SIG-M5 treated with dmso at 0.1 percent for 504 hours (cell line): ENCODE measurements around the gene FOXRED1.
A peak's percentile ranks its signal among the peaks of the same experiment; 100 is the strongest.
"Not testable (repeated sequence)": the region's sequence is repeated elsewhere in the genome, so short reads cannot be mapped to it uniquely, and the experiment has no call there.

Experiments
- DNase-seq: peaks from one replicate; lab custom pipeline; 2025; ENCODE audit not compliant: unreplicated experiment; lab: John Stamatoyannopoulos, UW

The FOXRED1 gene

DNA sequence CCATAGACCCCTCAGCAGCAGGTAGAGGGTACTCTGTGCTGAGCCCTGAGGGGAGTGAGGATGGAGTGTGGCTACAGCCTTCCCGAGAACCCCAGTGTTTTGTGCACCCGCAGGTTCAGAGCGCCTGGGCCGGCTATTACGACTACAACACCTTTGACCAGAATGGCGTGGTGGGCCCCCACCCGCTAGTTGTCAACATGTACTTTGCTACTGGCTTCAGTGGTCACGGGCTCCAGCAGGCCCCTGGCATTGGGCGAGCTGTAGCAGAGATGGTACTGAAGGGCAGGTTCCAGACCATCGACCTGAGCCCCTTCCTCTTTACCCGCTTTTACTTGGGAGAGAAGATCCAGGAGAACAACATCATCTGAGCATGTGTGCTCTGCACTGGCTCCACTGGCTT lies 8.4 kb downstream of the FOXRED1 start:
- no peak for DNase-seq

DNA sequence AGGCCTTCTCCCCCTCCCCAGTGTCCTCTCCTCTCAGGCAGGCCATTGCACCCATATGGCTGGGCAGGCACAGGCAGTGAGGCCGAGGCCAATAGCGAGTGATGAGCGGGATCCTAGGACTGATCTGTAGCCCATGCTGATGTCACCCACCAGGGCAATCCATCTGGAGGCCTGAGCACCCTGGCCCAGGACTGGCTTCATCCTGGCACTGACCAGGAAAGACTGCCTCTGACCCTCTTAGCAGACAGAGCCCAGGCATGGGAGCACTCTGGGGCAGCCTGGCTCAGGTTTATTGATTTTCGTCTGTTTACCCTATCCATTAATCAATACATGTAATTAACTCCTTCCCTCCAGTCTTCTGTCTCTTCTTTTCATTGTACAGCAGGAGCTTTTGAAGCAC lies 8.8 kb downstream of the FOXRED1 start:
- DNase-seq = no peak

DNA sequence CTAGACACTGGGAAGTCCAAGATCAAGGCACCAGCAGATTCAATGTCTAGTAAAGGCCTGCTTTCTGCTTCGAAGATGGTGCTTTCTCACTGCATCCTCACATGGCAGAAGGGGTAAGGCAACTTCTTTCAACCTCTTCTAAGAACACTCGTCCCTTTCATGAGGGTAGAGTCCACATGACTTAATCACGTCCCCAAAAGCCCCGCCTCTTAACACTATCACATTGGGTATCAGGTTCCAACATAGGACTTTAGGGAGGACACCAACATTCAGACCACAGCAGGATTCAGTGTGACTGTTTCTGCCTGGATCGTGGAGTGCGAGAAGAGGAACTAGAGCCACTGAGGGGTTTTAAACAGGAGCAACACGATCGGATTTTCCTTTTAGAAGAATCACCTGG lies 10.2 kb downstream of the FOXRED1 start:
- DNase-seq = no peak

DNA sequence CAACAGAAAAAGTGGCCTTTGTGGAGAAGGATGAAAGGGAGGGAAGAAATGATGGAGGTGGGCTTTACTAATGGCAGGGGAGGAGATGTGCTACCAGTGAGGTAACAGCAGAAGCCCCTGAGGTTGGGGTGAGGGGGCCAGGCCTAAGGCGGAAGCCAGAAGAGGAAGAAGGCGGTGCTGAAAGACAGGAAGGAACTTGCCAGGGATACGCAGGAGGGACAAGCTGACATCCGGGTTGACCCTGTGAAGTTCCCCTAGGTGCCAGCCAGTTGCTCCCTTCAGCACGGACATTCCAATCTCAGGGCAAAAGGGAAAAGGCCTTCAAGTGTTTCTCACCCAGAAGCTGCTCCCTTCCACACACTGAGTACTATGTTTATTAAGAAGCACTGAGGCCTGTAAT lies 11.6 kb downstream of the FOXRED1 start:
- peak; percentile 7 for DNase-seq

DNA sequence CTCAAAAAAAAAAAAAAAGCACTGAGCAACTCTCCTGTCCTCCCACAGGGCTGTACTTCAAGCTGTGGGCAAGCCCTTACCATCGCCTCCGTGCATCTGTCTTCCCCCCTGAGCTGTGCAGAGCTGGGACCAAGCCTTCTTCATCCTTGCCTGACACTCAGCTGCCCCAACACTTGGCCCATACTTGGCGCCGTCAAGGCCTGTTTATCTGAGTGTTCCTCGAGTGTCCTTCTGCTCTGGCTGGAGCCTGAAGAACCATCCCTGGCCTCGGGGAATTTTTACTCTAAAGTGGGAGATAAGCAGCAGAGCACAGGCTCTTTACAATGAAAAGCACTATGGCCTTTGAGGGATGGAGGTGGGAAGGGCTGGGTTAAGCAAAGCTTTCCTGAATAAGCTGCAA lies 12.3 kb downstream of the FOXRED1 start:
- no peak for DNase-seq

DNA sequence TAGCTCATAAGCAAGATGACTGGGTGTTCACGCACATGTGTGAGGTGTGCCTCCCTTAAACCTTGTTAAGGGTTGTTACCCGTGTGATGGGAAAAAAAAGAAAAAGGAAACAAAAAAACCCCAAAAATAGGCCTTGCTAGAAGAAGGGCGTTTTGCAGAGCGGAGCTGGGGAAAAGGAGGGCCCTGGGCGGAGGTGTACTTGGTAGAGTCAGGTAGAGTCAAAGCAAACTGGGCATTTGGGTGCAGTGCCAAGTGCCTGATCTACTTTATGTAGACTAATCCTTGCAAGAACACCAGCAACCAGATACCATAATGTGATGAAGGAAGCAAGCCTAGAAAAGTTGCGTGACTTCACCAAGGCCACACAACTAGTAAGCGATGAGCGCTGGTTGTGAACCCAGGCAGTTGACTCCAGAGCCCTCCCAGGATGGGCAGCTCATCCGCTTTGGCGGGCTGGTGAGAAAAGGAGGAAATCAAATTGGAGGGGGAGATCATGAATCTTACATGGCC lies 12.8 kb downstream of the FOXRED1 start:
- DNase-seq = no peak

DNA sequence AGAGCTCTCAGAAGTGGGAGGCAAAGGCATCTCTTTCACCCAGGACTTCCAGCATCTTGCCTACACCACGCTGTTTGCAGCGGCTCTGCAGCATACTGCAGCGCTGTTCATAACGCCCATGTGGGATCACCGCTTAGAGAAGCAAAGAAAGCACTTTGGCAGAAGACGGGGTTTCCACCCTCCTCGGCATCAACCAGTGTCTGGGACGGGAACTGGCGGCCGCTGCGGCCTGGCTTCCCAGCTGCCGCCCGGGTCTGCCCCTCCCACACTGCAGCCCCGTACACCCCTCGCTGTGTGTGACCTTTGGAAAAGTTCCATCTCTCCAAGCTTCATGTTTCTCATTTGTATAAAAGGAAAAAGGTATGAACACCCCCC lies 13.4 kb downstream of the FOXRED1 start:
- DNase-seq = no peak

DNA sequence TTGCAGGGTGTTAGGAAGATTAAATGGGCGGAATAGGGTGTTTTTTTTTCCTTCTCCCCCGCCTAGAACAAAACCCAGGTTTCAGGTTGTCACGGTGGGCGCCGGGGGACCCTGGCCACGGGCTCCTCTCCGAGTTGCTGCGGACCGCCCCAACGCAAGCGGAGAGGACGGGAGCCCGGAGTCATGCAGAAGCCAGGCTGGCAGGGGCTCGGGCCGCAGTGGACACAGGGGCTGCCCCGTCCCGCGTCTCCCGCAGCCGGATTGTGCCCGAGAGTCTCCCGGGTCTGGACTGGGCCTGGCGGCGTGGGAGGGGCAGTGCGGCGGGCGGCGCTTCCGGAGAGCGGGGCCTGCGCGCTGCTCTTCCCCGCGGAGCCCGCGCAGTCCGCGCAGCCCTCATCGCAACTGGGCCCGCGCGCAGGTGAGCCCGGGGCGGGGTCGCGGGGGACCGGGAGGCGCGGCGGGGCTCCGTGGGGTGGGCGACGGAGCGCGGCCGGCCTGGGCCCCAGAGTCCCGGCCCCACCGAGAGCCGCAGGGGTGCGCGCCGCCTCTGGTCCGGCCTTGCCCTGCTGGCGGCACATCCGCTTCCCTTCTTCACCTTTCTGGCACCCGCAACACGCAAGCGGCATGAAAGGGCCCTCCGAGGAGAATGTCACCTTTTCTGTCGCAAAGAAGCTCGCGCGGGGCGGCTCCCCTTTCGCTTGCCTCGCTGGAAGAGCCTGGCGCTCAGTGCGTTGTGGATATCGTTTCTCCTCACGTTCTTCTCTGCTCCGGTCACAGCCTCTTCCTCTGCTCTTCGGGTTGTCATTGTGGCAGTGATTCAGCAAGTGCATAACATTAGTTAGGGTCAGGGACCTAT lies 14.0 kb downstream of the FOXRED1 start, which contains the start of gene TIRAP:
TSS of gene TIRAP (plus strand) at position 358 of the 856 bp plus-strand sequence. CDS start 7,802 bp downstream, outside the sequence.
- DNase-seq = peak; percentile 55

DNA sequence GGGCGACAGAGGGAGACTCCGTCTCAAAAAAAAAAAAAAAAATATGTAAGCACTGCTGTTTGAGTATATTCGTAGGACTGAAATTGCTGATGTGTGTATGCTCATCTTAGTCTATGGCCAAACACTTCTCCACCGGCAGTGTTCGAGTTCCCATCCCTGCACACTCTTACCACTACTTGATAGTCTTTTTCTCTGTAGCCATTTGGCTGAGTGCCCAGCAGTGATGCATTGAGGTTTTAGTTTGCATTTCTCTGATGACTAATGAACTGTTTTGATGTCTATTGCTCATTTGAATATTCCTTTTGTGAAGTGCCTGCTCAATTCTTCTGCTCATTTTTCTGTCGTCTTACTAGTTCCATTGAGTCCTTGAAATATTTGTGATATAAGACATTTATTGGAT lies 15.9 kb downstream of the FOXRED1 start:
- DNase-seq = peak; percentile 40

DNA sequence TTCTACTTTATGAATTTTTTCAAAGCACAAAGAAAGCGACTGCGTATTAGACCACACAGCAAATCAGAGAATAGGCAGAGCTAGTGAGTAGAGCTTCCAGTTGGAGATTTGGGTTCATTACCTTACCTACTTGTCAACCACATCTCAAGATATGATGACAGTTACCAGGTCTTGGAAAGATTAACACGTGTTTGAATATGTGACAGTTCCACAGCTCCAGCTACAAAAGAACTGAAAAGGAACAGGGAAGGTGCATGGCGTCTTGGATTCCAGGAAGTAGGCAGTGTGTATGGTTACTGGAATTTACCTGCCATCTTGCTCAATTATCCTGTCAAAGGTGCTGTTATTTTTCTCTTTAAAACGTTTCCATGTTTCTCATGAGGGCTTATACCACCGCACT lies 19.3 kb downstream of the FOXRED1 start:
- DNase-seq = no peak

DNA sequence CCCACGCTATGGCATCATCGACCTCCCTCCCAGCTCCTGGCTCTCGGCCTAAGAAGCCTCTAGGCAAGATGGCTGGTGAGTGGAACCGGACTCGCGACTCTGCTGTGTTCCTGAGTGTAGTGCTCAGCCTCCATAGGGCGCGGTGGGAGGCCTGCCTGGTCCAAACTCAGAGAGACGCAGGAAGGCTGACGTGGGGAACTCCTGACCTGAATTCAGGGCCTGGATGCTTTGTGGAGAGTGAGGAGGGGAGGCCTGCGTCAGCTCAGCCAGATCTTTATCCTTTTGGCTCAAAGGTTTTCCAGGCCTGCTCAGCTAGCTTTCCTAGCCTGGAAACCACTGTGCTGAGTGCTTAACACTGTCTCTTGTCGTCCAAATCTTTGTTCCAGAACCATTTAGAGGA lies 21.9 kb downstream of the FOXRED1 start:
- DNase-seq = no peak

DNA sequence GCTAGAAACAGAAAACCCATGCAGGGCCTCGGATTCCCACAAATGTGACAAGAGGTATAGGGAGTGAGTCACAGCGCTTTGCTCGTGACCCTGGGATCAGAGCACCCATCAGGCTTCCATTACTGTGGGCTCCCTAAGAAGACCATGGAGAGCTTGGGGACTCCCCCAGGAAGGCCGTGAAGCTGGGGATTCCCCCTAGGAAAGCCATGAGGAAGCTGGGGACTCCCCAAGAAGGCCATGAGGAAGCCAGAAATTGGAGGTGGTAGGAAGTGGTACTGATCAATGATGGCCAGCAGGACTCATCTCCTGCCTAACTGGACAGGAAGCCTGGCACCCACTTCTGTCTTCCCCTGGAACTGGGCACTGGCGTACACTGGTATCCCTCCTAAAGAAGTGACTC lies 24.8 kb downstream of the FOXRED1 start:
- DNase-seq = no peak

DNA sequence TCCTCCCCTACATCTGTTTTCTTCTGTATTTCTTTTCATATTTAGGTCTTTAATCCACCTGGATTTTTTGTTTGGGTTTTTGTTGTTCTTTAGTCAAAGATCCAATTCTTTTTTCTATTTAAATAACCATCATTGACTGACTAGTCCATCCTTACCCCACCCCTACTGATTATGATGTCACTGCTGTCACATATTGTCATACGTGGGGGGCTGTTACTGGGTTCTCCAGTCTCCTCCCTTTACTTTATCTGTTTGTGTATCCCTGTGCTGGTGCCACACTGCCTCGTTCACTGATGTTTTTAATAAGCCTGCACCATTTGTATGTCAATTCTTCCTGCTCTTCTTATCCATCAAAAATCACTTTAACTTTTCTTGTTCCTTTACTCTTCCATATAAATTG lies 28.1 kb downstream of the FOXRED1 start:
- DNase-seq = no peak

DNA sequence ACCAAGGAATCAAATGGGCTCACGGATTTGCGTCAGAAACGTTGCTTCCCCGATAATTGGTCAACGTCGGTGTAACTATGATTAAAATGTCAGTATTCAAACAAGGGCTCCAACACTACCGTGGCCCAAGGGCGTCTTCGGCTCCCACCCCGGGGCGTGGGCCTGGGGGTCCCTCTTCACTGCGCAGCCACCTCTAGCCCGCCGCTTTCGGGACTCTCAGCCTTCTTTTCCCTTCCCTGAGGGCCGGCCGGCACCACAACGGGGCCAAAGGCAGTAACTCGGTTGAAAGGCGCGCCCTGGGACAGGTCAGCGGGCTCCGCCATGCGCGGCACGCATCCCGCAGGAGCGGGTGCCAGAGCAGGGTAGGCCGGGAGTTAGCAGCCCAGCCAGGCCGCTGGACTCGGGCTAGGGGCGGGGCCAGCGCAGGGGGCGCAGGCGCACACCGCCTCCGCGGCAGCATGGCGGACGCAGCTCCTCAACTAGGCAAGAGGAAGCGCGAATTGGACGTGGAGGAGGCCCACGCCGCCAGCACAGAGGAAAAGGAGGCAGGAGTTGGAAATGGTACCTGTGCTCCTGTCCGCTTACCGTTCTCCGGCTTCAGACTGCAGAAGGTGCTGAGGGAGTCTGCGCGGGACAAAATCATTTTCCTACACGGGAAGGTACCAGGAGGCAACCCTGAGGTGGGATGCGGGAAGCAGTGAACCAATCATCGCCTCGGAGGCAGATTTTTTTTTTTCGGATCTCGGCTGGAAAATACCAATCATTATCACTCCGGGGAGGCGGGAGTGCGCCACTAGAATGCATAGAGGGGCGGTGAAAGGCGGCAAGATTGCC lies 34.9 kb downstream of the FOXRED1 start, which contains the start of gene DCPS:
TSS of gene DCPS (plus strand) at position 438 of the 834 bp plus-strand sequence. CDS start at position 459, 21 bp downstream.
- DNase-seq = peak; percentile 84

DNA sequence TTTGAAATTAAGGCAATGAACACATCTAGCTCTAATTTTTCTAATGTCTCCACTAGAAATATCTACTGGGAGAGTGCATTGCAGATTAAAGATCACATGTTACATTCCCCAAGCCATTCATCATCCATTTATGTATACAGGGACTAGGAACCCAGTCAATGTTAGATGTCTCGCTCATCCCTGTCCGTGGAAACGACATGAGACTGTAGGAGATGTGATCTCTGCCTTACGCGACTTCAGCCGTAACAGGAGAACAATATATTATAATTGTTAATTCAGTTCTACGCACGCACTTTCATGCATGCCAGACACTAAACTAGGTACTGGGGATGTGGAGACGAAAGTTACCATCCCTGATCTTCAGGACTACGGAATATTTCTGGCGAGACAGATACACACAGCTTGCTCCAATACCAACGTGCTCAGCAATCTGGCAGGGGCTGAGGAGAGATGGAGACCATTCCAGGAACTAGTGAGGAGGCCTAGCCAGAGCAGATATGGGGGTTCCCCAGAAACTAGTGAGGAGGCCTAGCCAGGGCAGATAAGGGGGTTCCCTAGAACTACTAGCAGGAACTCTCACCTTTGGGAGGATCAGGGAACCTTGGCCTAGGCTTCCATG lies 35.6 kb downstream of the FOXRED1 start:
- no peak for DNase-seq

DNA sequence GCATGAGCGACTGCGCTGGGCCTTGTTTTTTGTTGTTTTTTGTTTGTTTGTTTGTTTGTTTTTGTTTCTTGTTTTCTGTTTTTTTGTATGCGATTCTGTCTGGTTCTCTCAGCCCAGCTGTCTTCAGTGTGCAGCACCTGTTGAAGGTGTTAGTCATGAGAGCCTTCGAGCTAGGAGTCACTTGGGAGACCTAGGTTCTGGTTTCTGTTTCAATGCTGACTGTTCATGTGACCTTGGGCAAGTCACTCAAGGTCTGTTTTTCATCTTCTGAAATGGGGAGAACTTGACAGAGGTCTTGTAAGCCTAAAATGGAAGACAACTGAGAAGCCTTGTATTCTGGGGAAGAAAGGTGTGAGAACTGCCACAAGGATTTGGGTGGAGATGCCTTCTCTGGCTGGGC lies 36.7 kb downstream of the FOXRED1 start:
- peak; percentile 23 for DNase-seq

DNA sequence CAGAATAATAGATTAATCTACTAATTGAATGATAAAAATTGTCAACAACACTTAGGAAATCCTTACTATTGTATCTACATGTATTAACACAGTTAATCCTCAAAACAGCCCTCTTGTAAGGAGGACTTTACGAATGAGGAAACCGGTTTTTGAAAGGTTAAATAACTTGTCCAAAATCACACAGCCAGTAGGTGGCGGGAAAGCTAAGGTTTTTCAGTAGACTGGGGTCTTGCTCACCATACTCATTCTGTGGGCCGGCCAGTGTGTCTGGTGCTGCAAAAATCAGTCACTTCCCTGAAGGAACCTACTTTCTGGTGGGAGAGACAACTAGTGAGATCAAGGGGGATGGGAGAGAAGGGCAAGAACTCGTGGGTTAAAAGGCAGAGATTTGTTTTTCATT lies 38.8 kb downstream of the FOXRED1 start:
- DNase-seq = peak; percentile 61

DNA sequence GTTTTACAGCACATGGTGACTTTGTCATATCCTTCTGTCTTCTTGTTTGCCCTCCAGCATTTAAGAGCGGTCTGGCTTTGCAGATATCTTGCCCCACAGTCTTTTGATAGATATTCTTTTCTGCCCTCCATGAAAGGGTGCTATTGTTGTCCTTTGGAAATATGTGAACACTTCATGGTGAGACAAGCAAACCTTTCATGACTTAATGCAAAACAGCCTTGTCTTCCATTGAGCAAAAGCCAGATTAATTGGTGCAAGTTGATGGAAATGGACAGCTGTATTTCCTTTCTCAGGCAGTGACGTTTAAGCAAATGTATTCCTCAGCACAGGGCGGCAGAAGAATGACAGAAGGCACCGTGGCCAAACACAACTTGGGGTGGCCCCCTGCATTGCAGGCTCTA lies 39.3 kb downstream of the FOXRED1 start:
- no peak for DNase-seq

DNA sequence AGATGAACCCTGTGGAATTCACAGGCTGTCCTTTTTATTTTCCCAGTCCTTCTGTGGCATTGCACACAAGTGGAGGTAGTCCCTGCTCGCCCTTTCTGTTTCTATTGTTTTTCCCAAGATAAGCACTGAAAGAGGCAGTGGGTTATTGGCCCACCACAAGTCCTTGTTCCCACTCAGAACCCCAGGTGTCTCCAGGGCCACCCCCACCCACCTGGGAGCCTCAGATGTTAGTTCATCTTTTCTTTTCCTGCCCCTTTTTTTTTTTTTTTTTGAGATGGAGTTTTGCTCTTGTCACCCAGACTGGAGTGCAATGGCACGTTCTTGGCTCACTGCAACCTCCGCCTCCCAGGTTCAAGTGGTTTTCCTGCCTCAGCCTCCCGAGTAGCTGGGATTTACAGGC lies 39.8 kb downstream of the FOXRED1 start:
- not testable (repeated sequence) for DNase-seq

DNA sequence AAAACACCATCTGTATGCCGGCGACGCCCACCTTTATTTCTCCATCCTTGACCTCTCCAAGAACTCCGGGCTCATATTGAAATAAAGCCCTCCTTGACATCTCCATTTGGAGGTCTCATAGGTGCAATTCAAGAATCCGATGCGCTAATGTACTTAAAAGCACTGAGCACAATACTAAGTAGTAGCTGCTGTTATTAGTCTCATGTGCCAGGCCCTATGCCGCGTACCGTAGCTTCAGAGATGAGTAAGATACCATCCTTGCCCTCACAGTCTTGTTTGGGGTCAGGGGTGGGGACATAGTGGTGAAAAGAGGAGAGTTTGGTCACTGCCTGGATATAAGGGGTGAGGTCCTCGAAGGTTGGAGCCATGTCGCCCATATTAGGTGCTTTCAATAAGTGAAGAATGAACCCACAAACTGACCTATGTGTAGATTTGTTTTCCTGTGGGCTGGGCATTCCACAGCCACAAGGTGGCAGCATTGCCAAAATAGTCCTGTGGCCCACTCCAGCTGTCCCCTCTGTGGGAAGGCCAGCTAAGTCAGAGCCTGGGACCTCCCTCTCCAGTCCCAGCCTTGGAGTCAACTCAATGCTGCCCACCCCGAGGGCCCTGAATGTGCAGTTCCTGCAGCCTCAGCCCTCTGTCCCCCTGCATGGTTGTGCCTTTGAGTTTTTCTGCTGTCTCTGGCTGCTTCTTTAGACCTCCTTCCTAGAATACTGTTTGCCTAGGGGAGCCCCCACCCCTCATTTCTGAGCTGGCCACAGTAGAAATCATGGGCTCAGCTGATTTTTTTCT lies 41.4 kb downstream of the FOXRED1 start:
- peak; percentile 61 for DNase-seq

DNA sequence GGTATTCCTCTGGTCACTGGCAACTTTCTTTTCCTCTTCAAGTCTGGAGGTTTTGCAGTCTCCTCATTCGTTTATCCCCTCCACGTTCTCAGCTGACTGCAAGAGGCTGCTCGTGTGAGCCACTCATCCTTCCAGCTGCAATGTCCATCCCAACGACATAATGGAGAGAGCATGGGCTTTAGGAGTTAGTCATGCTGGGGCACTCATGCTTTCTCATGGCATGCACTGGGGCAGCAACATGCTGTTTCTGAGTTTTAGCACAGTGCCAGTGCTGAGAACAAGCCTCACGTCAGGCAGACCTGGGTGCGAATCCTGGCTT lies 42.0 kb downstream of the FOXRED1 start:
- no peak for DNase-seq
